Endothelial cell of umbilical vein (primary cell): Measurements from ENCODE around the gene TOP1. TPM values are rescaled to one million over a fixed set of nuclear protein-coding genes. Genes with fewer than 3 reads are reported as not detected.

Experiments
- BruUV-seq: library from RNA; stranded (reverse); fragments of 400-500 nt; replicated peaks from 2 replicates; lab custom pipeline; 2021; lab: Mats Ljungman, UMichigan
- CTCF ChIA-PET: fragments of 300-600, 350-600 bp; sonication (Branson Sonifier 250); formaldehyde crosslinking; loops from one replicate; lab custom pipeline; 2021; ENCODE audit warnings: antibody characterized with exemption, inconsistent platforms; lab: Charles Lee
- POLR2A ChIA-PET: fragments of 300-600, 350-600 bp; sonication (Branson Sonifier 250); formaldehyde crosslinking; loops from one replicate; lab custom pipeline; 2021; ENCODE audit warnings: antibody characterized with exemption, inconsistent platforms; lab: Charles Lee
- DNase-seq: peaks from one replicate; pipeline ENCODE4 v3.0.0-alpha.2; 2011; ENCODE audit warnings: low read depth, low spot score
- FAIRE-seq: peaks from 2 replicates; lab custom pipeline; 2011; peaks lifted over from hg19 to GRCh38; lab: Jason Lieb, UNC
- H2AFZ ChIP-seq: 2 replicates; pipeline ENCODE4 v1.6.0; 2012; ENCODE audit warnings: low read depth, low read length, control low read depth, inconsistent platforms
- H3K27ac ChIP-seq: 2 replicates; pipeline ENCODE4 v1.5.1; 2011; ENCODE audit warnings: low read depth, mild to moderate bottlenecking, control low read depth, low read length, moderate library complexity; ENCODE audit not compliant: insufficient read depth
- H3K27me3 ChIP-seq, 2 experiments: 2 replicates each; pipeline versions ENCODE4 v1.6.0 to v1.6.1; 2011; ENCODE audit warnings: low read length in 2 of 2, mixed read lengths in 1 of 2; ENCODE audit not compliant: control insufficient read depth in 2 of 2, insufficient read depth in 2 of 2
- H3K36me3 ChIP-seq, 2 experiments: 2 replicates in 1 of 2; 3 replicates in 1 of 2; pipeline ENCODE4 v1.5.1; 2011; ENCODE audit warnings: low read length in 2 of 2, mild to moderate bottlenecking in 1 of 2, moderate library complexity in 1 of 2; ENCODE audit not compliant: control insufficient read depth in 2 of 2, insufficient read depth in 2 of 2; ENCODE audit errors: extremely low read depth in 1 of 2
- H3K4me1 ChIP-seq: 3 replicates; pipeline ENCODE4 v1.5.1; 2011; ENCODE audit warnings: mild to moderate bottlenecking, low read length; ENCODE audit not compliant: control insufficient read depth, insufficient read depth; ENCODE audit errors: extremely low read depth
- H3K4me2 ChIP-seq: 2 replicates; pipeline ENCODE4 v1.6.1; 2011; ENCODE audit warnings: low read length, control low read depth, mixed read lengths; ENCODE audit not compliant: insufficient read depth
- H3K4me3 ChIP-seq, 3 experiments: fragments of 200-600 bp in 1 of 3; sonication (generic), shearing (Covaris generic) in 1 of 3; replicated peaks in 1 of 3; 2 replicates each; pipeline ENCODE4 v1.5.1; 2011 to 2016; ENCODE audit warnings: control low read depth in 3 of 3, low read length in 3 of 3, mild to moderate bottlenecking in 2 of 3, inconsistent platforms in 1 of 3, low read depth in 1 of 3, moderate library complexity in 1 of 3; ENCODE audit not compliant: insufficient read depth in 1 of 3
- H3K79me2 ChIP-seq: 2 replicates; pipeline ENCODE4 v1.6.0; 2012; ENCODE audit warnings: low read length, inconsistent platforms; ENCODE audit not compliant: control insufficient read depth, insufficient read depth
- H3K9ac ChIP-seq: replicated peaks from 2 replicates; pipeline ENCODE3; 2011; ENCODE audit warnings: low read length, control low read depth; ENCODE audit not compliant: insufficient read depth; ENCODE audit errors: extremely low read depth
- H3K9me1 ChIP-seq: replicated peaks from 3 replicates; pipeline ENCODE4 v1.6.0; 2011; ENCODE audit warnings: mild to moderate bottlenecking, low read length; ENCODE audit not compliant: control insufficient read depth, insufficient read depth; ENCODE audit errors: extremely low read depth
- H3K9me3 ChIP-seq: replicated peaks from 2 replicates; pipeline ENCODE4 v1.5.1; 2012; ENCODE audit warnings: low read length, inconsistent platforms; ENCODE audit not compliant: control insufficient read depth, insufficient read depth
- H4K20me1 ChIP-seq: replicated peaks from 2 replicates; pipeline ENCODE3; 2011; ENCODE audit warnings: mild to moderate bottlenecking, low read length; ENCODE audit not compliant: control insufficient read depth, insufficient read depth; ENCODE audit errors: extremely low read depth
- EZH2 ChIP-seq: IDR thresholded peaks from 2 replicates; pipeline ENCODE4 v1.6.1; 2012; ENCODE audit warnings: borderline replicate concordance, low read depth, mild to moderate bottlenecking, moderate library complexity, low read length, inconsistent platforms; ENCODE audit not compliant: severe bottlenecking
- FOS ChIP-seq: IDR thresholded peaks from 2 replicates; pipeline ENCODE4 v1.6.1; 2011; ENCODE audit warnings: mild to moderate bottlenecking, low read length, moderate library complexity, borderline replicate concordance; ENCODE audit not compliant: insufficient read depth
- GATA2 ChIP-seq: IDR thresholded peaks from 2 replicates; pipeline ENCODE4 v1.7.0; 2011; ENCODE audit warnings: low read depth, mild to moderate bottlenecking, moderate library complexity, mixed read lengths, low read length; ENCODE audit not compliant: insufficient read length, insufficient read depth
- JUN ChIP-seq: IDR thresholded peaks from 2 replicates; pipeline ENCODE4 v1.6.1; 2011; ENCODE audit warnings: borderline replicate concordance, low read depth; ENCODE audit not compliant: insufficient read length, insufficient read depth
- MAX ChIP-seq: IDR thresholded peaks from 2 replicates; pipeline ENCODE4 v1.6.1; 2011; ENCODE audit not compliant: insufficient read depth, insufficient read length
- MYC ChIP-seq: IDR thresholded peaks from one replicate; pipeline ENCODE4 v1.6.1; 2011; ENCODE audit warnings: mild to moderate bottlenecking, low read depth, low read length
- POLR2A ChIP-seq: IDR thresholded peaks from 2 replicates; pipeline ENCODE4 v1.6.1; 2012; ENCODE audit warnings: low read depth, mild to moderate bottlenecking, control low read depth, low read length
- POLR2AphosphoS5 ChIP-seq: IDR thresholded peaks from 2 replicates; pipeline ENCODE4 v1.6.1; 2012; ENCODE audit warnings: low read depth, mild to moderate bottlenecking, control low read depth, low read length, moderate library complexity; ENCODE audit not compliant: insufficient read depth
- dilution Hi-C: fragments of 300-500 bp; cut with MboI; formaldehyde crosslinking; loops from one replicate; pipeline ENCODE4 v1.15.0; 2019; ENCODE audit warnings: low sequenced_read_pairs; ENCODE audit not compliant: extremely low pct_ligation_motif_present
- intact Hi-C: fragments of 100-400 bp; cut with micrococcal nuclease; formaldehyde crosslinking; loops from one replicate; pipeline ENCODE4 v1.10.0; 2022
- polyA plus RNA-seq, 4 experiments: library from polyadenylated mRNA; depleted of rRNA in 3 of 4; stranded (reverse) in 3 of 4; unstranded in 1 of 4; fragments of >200 nt; gene quantifications; 2 replicates each; pipeline versions ENCODE4 v1.2.1 to v1.2.3, GENCODE V29; 2011 to 2012; ENCODE audit warnings: missing spikeins in 1 of 4
- total RNA-seq: library from RNA; stranded (reverse); gene quantifications from 2 replicates; pipeline ENCODE4 v1.2.3, GENCODE V29; 2021
- TF ChIP-seq, protein P1 (sequence below), 2 donors: IDR thresholded peaks; 1 replicate in 1 of 2; 2 replicates in 1 of 2; pipeline ENCODE4 v1.5.1; 2011; ENCODE audit warnings: low read length in 2 of 2, mild to moderate bottlenecking in 2 of 2, moderate library complexity in 2 of 2, control low read depth in 1 of 2, inconsistent platforms in 1 of 2, low read depth in 1 of 2; ENCODE audit not compliant: insufficient read depth in 1 of 2; ENCODE audit errors: extremely low read depth in 1 of 2

TOP1 gene
- total and polyA plus RNA-seq, 2 donors (not counting 3 experiments of a cell fraction or from before 2014, with no cell fraction given), result 7.0 to 77.4 TPM

DNA sequence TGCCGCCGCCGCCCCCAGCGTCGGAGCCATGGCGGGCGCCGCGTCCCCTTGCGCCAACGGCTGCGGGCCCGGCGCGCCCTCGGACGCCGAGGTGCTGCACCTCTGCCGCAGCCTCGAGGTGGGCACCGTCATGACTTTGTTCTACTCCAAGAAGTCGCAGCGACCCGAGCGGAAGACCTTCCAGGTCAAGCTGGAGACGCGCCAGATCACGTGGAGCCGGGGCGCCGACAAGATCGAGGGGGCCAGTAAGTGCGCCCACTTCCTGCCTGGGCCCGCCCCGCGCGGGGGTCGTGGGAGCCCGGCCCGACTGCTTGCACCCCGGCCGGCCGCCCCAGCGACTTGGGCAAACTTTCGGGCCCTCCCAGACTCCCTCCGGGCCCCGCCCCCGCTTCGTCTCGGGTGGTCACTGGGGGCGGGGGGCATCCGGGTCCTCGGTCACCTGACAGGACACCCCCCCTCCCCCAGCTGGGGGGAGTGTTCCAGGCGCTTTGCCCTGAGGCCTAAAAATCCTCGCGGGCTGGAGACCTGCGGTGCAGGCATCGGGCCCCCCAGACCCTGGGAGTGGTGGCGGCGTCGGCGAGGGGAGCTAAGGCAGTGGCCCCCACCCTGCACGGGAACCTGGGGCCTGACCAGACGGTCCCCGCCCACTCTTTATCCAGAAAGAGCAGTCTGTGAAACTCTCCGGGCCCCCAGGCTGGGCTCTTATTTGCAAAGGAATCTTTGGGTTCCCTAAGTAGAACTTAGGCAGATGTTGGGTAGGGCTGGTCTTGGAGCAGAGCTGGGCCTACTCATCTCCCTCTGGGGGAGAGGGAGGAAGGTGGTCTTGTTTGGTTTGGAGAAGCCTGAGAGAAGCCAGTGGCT, 109.2 kb downstream of the TOP1 start:
- ChIA-PET CTCF (interaction anchor here (0.9 to 5.9 kb wide), 9 partner anchors 8 to 273 kb away, joined by 3 to 55 read pairs (median 4); partner anchors contain the start of gene LPIN3), POLR2A (interaction anchor here (1.3 kb wide), 1 partner anchor 13 kb away, joined by 8 read pairs; no protein-coding TSS in a partner anchor)
- Histone ChIP-seq H3K27me3 (no peaks in the 10 kb centered on the region), H3K27ac (peak overlapping the region; percentile 81), H3K9ac (peak overlapping the region; percentile 86), H3K4me3 (peak overlapping the region; percentile 30 to 70 (median 68)), H3K9me3 (no peaks in the 10 kb centered on the region), H3K36me3 (no peaks in the 10 kb centered on the region), H4K20me1 (no peaks in the 10 kb centered on the region), H2AFZ (peak overlapping the region; percentile 30), H3K79me2 (peaks cover 53% of the 10 kb centered on the region), H3K9me1 (no peaks in the 10 kb centered on the region), H3K4me2 (peak overlapping the region; percentile 70), H3K4me1 (peaks cover 47% of the 10 kb centered on the region)
- dilution Hi-C loops, result no loop called here
- DNase-seq (peak; percentile 83), FAIRE-seq (peak; percentile 68)
- TF ChIP-seq GATA2 (no peak), MAX (no peak), POLR2AphosphoS5 (no peak), JUN (no peak), EZH2 (no peak), FOS (no peak), MYC (no peak), POLR2A (no peak)
- TF ChIP-seq, protein P1, sequence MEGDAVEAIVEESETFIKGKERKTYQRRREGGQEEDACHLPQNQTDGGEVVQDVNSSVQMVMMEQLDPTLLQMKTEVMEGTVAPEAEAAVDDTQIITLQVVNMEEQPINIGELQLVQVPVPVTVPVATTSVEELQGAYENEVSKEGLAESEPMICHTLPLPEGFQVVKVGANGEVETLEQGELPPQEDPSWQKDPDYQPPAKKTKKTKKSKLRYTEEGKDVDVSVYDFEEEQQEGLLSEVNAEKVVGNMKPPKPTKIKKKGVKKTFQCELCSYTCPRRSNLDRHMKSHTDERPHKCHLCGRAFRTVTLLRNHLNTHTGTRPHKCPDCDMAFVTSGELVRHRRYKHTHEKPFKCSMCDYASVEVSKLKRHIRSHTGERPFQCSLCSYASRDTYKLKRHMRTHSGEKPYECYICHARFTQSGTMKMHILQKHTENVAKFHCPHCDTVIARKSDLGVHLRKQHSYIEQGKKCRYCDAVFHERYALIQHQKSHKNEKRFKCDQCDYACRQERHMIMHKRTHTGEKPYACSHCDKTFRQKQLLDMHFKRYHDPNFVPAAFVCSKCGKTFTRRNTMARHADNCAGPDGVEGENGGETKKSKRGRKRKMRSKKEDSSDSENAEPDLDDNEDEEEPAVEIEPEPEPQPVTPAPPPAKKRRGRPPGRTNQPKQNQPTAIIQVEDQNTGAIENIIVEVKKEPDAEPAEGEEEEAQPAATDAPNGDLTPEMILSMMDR (IDR thresholded peaks at IDR 0.05; ENCODE audit: extremely low read depth in 1 of 2, insufficient read depth in 1 of 2, low read depth in 1 of 2, low read length in 2 of 2), result no peak
- no TSS peak for BruUV-seq
- intact Hi-C loops, result loop anchor here (1.0 to 5.0 kb wide), 6 partner anchors 13 to 479 kb away; partner anchors contain the start of genes CHD6 and LPIN3
